Fibroblast of peridontal ligament (primary cell): ENCODE data around the gene CISTR.

Source experiments
- DNase-seq: peaks from one replicate; pipeline ENCODE4 v3.0.0-alpha.2; 2010; ENCODE audit errors: extremely low read depth

CISTR gene

DNA sequence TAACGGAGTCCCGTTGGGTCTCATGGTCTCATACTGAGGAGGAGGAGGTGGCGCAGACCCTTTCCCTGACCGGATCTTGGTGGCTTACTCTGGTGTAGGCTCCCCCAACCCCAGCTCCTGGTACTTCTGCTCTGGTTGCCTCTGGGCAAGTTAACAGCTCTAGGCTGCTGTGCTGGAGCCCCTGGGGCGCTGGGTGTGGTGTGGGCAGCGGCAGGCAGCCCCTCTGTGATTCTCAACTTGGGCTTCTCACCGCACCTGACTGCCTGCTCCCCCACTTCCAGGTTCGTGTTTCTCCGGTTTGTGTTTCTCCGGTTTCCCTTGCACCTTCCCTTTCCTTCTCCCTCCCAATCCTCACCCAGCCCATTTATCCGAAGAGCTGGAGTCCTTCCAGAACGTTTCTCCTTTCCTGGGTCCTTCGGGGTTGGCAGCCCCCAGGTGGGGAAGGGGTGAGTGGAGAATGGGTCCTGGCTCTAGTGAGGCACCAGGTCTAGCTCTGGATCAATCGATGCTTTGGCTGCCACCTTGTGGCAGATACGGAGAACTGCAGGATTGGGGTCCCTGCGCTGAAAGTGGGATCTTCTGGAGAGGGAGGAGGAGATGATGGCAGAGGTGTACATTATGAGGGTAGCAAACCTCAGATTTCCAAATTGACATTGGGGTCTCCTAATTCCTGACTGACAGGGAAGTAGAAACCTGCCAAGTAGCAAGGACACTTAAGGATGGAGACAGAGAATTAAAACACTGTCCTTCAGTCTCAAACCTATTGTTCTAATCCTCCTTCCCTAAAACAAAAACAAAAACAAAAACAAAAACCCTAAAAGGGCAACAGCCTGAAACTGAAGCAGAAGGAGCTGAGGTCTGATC lies 8.3 kb downstream of the CISTR start:
- DNase-seq, result peak; percentile 53

DNA sequence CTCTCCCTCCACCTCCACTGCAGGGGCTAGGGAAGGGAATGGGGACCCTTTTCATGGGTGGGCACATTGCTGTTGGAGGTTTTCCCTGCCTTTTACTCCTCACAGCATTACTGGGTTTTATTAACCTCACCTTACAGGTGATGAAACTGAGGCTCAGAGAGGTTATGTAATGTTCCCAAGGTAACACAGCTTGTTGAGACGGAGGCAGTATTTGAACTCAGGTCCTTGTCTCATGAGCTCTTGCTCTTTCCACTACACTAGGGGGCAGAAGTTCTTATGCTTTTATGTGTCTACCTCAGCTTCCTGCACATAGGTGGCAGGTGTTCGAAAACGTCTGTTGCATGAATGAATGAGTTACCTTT lies 11.7 kb downstream of the CISTR start:
- DNase-seq, result no peak

GRCh38 chr12:53739214-53740129 lies 12.3 kb downstream of the CISTR start:
- no peak for DNase-seq

DNA sequence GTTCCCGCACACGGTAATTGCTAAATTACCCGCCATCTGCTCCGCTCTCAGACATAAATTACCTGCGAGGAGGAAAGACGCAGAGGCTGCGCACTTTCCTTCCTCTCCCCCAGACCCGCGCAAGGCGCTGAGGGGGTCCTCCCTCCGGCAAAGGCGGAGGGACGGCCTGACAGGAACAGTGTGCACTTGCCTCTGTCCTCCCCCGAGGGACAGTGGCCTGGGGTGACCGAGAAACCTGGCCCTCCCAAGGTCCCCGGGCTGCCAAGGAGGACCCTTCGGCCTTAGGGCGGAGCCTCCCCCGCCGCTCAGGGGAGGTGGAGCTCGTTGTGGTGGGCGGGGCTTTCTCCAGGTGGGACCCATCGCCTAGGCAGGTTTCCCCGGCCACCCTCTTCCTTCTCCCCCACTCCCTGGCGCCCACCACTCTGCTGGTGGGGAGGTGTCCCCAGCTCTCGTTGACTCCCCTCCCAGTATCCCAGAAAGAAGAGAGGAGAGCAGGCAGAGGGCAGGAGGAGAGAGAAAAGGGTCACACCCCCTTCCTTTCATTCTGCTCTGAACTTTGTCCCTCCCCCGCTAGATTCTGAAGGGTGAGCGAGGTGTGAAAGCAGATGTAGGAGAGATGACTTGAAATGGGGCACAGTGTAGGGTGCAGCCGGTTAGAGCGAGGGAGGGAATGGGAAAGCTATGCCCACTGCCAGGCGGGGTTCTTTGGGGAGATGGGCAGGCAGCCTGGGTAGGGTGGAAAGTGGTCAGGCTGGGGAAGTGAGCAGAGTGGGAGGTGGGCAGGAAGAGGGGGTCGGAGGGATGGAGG lies 13.2 kb downstream of the CISTR start:
- DNase-seq, result no peak

DNA sequence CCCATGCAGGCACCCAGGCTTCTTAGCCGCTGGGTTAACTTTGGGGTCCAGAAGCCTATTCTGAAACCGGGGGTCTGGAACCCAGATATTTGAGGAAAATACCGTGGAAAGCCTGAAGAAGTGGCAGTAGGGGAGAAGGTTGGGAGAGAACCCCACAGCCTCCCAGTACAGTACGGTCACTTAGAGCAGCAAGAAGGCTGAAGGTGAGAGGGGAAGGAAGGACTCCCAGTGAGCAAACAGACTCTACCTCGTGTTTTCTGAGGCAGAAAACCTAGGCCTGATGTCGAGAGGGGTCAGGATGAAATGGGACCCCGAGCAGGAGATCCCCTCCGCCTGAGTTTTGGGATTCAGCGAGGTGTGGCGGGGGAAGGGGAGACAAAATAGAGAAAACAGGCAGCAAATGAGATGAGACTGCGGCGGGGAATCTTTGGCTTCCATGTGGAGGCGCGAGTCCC lies 13.8 kb downstream of the CISTR start:
- DNase-seq, result no peak

DNA sequence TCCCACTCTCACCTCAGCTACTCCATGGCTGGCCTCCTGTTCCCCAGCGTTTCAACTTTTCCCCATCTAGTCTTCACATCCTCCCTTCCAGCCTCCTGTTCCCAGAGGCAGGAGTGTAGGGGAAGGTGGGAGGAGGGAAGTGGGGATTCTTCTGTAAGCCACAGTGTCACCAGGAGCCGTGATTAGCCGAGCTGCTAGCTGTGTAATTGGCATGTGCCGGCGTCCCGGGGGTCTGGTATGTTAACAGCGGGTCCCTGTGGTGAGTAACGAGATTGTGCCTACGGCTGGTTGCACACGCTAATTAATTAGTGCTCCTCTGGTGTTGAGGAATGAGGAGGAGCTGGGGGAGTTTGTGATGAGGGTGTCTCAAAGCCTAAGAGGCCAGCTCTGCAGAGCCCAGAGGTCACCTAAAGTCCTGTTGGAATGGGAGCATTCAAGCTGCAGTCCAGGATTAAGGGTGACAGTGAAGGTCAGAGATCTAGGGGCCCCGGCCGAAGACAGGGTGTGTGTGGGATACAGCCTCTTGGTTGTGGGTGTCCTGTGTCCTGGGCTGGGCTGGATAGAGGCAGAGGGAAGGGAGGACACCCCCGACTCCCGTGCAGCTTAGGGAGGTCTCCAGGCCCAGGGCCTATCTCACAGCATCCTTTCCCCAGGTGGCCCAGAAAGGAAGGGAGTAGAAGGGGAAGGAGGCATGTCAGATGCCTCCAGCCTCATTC lies 14.5 kb downstream of the CISTR start:
- DNase-seq, result no peak

DNA sequence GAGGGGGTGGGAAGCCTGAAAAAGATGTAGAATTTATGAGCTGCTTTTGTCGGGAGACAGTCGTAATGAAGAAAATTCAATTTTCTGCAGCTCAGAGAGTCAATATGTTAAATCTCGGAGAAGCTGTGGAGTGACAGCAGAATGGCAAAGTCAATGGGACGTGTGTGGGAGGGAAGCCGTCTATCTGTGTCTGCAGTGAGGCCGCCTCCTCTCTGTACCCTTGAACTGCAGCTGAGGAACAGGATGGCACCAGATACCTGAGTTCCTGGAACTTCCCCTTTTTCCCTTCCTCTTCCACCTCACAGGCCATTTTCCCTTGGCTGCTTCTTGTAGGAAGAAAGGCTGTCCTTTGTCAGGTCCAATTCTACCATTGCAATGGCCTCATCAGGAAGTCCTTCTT lies 15.2 kb downstream of the CISTR start:
- DNase-seq, result no peak

DNA sequence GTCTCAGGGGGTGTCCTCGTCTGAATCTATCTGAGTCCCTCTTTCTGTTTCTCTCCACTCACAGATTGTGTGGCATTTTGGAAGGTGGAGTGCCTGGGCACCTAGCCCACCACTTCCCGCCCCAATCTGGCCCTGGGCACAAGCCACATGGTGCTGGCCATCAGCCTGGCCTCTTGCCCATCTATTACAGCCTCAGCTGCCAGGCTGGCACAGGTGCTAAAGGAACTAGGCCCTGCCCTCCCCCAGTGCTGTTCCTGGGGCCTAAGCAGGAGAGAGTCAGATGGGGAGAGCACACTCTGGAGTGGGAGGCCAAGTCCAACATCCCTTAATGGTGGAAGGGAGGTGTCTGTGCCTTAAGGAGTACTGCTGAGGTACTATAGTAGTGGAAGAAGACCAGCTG lies 16.2 kb downstream of the CISTR start:
- no peak for DNase-seq

DNA sequence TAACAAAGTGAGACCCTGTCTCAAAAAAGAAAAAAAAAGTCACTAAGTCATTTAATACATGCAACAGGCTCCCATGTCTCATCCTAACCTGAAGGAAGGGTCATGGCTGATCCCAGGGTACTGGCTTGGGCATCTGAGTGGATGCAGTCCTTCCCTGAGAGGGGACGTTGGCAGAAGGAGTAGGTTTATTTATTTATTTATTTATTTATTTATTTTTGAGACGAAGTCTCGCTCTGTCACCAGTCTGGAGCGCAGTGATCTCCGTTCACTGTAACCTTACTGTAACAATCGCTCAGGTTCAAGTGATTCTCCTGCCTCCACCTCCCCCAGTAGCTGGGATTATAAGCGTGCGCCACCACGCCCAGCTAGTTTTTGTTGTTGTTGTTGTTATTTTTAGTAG lies 17.4 kb downstream of the CISTR start:
- DNase-seq, result no peak

- DNase-seq, result no peak
Observed at GRCh38 chr12:53733807-53734200, 18.0 kb downstream of the CISTR start.

GRCh38 chr12:53733051-53733806 lies 18.6 kb downstream of the CISTR start:
- DNase-seq, result peak; percentile 40

GRCh38 chr12:53729644-53730043 lies 22.1 kb downstream of the CISTR start:
- no peak for DNase-seq

GRCh38 chr12:53728206-53728605 lies 23.6 kb downstream of the CISTR start:
- no peak for DNase-seq

GRCh38 chr12:53727310-53728041 lies 24.3 kb downstream of the CISTR start, which contains the start of gene CALCOCO1:
CALCOCO1 (minus strand) TSS chr12:53727452; CDS start chr12:53725242, 2,210 bp downstream.
- peak; percentile 96 for DNase-seq

DNA sequence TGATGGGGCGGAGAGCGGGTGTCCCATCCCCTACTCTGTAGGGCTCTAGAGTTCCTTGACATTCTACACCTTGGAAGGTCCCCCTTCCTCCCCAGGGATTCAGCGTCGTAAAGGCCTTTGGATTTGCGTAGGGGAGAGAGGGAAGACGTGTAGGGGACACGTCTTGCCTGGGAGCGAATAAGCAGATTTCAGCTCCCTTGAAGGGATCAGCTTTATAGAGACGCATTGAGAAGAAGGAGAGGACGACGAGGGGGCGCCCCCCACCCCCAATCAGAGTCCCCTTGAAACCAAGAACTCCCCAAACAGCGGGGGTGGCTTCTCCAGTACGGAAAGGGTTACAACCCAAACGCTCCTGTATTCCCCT lies 24.9 kb downstream of the CISTR start:
- DNase-seq, result peak; percentile 29

DNA sequence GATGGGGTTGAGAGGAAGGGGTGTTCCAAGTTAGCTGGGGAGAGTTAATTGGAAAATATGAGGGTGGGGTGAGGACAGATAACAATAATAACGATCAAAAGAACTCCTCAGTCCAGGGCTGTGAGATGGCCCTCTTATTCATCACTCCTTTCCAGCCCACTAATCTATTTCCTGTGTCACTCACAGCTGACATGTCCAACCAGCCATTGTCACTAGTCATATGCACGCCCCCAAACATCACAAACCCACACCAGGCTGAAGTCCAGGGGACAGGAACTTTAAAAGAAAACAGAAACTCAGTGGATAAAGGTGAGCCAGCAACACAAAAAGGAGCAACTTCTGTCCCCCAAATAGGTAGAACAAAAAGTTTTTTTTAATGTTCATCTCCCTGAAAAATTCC lies 25.4 kb downstream of the CISTR start:
- no peak for DNase-seq

GRCh38 chr12:53725824-53726223 lies 26.0 kb downstream of the CISTR start:
- no peak for DNase-seq

DNA sequence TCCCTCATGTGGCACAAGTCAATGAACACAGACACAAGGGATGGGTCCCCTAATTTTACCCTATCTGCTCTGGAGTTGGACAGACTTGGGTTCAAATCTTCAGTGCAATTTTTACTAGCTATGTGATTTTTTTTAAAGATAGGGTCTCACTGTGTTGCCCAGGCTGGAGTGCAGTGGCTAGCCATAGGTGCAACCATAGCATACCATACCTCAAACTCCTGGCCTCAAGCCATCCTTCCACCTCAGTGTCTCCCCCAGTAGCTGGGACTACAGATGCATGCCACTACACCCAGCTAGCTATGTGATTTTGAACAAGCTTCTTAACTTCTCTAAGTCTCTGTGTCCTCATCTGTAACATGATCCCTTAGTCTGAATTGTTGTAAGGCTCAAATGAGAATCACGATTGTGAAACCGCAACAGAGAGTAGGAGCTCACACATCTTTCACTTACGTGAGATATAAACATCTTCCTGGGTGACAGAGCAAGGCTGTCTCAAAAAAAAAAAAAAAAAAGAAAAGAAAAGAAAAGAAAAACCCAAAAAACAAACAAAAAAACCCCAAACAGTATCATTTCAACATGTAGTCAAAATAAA lies 29.2 kb downstream of the CISTR start:
- DNase-seq, result peak; percentile 41

DNA sequence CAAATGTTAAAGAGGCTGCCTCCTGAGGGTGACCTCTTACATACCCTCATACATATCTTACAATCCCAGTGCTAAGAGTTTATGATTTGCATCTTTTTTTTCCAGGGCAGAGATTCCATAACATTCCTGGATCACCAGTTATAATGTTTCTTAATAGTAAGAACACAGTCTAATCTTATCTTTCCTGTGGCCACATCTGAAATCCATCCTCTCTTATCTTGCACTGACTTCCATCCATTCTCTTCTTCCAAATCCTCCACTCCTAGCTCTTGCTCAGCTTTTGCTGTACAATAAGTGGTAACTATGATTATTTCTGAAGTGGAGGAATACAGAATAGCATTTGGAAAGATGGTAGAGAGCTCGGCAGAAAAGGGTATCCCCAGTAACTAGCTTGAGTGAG lies 30.8 kb downstream of the CISTR start:
- no peak for DNase-seq
